SIG-M5 treated with dmso at 0.1 percent for 504 hours (cell line): ENCODE measurements around the gene SIGLEC9.

Source experiments
- DNase-seq: peaks from one replicate; lab custom pipeline; 2025; ENCODE audit not compliant: unreplicated experiment; lab: John Stamatoyannopoulos, UW

SIGLEC9 gene

GRCh38 chr19:51122112-51122981, 2.4 kb upstream of the SIGLEC9 start:
- no peak for DNase-seq

GRCh38 chr19:51123381-51123800, 1.3 kb upstream of the SIGLEC9 start:
- DNase-seq, result peak; percentile 75

GRCh38 chr19:51123802-51124201, 904 bp upstream of the SIGLEC9 start:
- DNase-seq, result peak; percentile 35

GRCh38 chr19:51124216-51124615, 490 bp upstream of the SIGLEC9 start:
- no peak for DNase-seq

GRCh38 chr19:51125421-51126075, 842 bp downstream of the SIGLEC9 start:
- no peak for DNase-seq

- DNase-seq, result no peak
Measured at GRCh38 chr19:51127032-51127431, 2.3 kb downstream of the SIGLEC9 start.

GRCh38 chr19:51127755-51128154, 3.0 kb downstream of the SIGLEC9 start:
- DNase-seq, result peak; percentile 97

GRCh38 chr19:51128227-51128626, 3.5 kb downstream of the SIGLEC9 start:
- no peak for DNase-seq

- DNase-seq, result no peak
Measured at GRCh38 chr19:51129716-51130115, 5.0 kb downstream of the SIGLEC9 start.

- DNase-seq, result no peak
Measured at GRCh38 chr19:51131780-51132680, 7.3 kb downstream of the SIGLEC9 start.

GRCh38 chr19:51135004-51135403, 10.3 kb downstream of the SIGLEC9 start:
- peak; percentile 44 for DNase-seq

GRCh38 chr19:51135986-51136762, 11.5 kb downstream of the SIGLEC9 start:
- no peak for DNase-seq

GRCh38 chr19:51136851-51137551, 12.3 kb downstream of the SIGLEC9 start:
- peak; percentile 89 for DNase-seq

- DNase-seq, result no peak
Measured at GRCh38 chr19:51137792-51138425, 13.2 kb downstream of the SIGLEC9 start.

- peak; percentile 68 for DNase-seq
Measured at GRCh38 chr19:51138549-51138979, 13.9 kb downstream of the SIGLEC9 start.

- peak; percentile 90 for DNase-seq
Measured at GRCh38 chr19:51139299-51140014, 14.8 kb downstream of the SIGLEC9 start.

- no peak for DNase-seq
Measured at GRCh38 chr19:51140441-51140840, 15.7 kb downstream of the SIGLEC9 start.

- DNase-seq, result no peak
Measured at GRCh38 chr19:51141181-51141580, 16.5 kb downstream of the SIGLEC9 start.

GRCh38 chr19:51142119-51142518, 17.4 kb downstream of the SIGLEC9 start, which contains the start of gene SIGLEC7:
Gene SIGLEC7 (plus strand): TSS chr19:51142301. CDS start chr19:51142370, 69 bp downstream.
- DNase-seq, result no peak
